GM21576 (cell line): ENCODE results near the gene DNAJB6.

Experiments
- ATAC-seq: cut with Tn5 transposase; IDR thresholded peaks from one replicate; pipeline ENCODE4 v1.9.1; 2021; ENCODE audit warnings: mild to moderate bottlenecking, moderate library complexity; ENCODE audit not compliant: unreplicated experiment

DNAJB6 gene

DNA sequence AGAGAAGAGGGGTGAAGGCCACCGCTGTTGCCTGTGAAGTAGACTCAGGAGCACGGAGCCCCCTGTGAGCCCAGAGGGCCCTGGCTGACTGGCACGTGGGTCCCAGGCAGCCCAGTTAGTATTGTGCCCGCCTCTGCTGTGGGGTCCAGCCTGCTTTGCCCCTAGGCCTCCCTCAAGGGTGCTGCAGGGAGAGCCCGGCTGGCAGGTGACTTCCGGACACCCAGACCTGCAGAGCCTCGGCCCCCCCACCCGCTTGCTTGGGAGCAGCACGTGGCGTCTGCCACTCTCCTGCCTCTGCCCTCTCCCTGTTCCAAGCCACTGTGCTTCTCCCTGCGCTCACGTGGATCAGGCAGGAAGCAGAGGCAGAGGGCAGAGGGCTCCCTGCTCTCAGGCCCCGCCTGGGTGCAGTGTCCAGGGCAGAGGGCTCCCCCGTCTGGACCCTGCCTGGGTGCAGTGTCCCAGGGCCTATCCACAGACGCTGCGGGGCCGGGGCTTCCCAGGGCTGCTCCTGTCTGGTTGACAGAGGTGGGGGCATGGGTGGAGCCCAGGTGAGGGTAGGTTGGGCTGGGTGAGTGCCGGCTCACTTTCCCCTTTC is 88.4 kb downstream of the DNAJB6 start:
- no peak for ATAC-seq

DNA sequence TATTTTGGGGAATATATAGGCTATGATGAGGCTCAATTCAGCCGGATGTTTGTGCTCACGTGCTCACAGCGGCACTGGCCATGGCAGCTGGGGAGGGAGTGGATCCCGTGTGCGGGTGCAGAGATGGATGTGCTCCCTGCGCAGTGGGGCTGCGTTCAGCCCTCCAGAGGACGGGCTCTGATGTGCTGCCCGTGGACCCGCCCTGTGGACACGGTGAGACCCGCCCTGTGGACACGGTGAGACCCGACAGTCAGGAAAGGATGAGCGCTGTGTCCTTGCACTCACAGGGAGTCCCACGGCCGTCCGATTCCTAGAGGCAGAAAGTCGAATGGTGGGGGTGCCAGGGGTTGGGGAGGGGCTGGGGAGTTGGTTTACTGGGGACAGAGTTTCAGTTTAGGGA is 89.0 kb downstream of the DNAJB6 start:
- no peak for ATAC-seq

DNA sequence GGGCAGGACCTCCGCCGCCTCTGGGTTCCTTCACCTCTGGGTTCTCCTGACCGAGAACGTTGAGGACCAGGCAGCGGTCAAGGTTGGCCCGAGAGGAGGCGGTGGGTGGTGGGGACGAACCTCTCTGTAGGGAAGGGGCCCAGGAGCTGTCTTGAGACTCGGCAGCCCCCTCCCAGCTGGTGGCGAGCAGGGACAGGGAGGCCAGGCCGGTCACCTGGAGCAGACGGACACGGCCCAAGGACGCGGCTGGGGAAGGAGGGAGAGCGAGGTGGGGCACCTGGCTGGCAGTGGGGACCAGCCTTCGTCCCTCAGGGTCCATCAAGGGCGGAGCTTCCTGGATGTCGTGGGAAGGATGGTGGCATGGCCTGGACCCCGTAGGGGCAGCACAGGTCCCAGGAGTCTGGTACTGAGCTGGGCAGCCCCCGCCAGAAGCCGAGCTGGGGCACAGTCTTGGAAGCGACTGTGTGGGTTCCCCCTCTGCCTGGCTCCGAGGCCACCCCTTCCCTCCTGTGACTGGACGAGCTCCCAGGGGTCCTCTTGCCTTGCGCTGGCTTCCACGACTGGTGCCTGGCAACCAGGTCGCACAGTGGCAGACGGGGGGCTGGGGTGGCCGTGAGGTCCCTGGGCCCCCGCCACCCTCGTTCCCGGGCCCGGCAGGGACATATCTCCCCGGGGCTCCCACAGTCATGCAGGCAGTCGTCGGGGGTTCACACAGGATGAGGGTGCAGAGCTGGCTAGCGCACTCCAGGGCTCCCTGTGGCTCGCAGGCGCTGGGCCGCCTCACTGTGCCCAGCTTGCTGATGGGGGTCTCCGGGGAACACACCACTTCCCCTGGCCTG is 89.9 kb downstream of the DNAJB6 start:
- ATAC-seq, result no peak

DNA sequence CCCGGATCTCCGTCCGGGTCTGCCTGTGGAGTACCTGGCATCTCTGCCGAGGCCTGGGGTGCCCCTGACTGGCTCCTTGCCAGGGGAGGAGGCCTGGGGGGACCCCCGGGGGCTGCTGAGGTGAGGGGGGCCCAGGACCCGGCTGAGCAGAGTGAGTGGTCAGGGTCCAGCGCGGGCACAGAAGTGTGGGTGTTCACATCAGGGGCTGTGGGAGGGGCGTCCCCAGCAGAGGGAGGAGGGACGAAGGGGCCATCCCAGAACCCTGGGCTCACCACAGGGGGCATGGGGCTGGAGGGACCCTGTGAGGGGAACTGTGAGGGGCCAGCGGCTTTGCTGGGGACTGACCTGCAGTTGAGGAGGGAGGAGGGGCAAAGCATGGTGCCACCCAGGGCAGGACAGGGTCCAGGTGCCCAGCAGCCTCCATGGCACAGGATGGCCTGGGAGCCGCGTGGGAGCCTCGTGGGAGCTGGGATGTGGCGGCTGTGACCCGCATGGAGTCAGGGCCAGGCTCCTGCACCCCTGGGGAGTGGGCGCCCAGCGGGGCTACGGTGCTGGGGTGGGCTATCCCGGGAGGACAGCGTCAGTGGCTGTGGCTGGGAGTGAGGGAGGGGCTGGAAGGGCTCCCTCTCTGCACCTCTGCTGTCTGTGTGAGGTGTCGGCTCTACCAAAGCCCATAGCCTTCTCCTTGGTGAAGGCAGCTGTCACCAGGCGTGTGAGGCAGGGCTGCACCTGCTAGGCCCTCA is 91.2 kb downstream of the DNAJB6 start:
- ATAC-seq, result no peak

DNA sequence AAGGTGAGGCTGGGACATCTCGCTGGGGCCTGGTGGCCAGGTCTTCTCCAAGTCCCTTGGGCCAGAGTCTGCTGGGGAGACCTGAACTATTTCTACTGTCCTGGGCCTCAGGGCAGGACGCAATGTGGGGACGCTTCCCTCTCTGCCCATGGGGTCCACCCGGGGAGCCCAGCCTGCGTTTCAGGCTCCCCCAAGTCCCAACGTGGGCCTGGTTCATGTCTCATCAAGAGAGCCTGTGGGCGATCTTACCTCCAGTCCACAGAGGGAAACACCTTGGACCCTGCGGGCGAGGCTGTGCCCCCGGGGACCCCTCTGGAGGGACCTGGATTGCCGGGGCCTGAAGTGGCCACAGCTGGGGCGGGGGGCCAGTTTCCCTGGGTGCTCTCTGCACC is 91.7 kb downstream of the DNAJB6 start:
- ATAC-seq, result no peak

DNA sequence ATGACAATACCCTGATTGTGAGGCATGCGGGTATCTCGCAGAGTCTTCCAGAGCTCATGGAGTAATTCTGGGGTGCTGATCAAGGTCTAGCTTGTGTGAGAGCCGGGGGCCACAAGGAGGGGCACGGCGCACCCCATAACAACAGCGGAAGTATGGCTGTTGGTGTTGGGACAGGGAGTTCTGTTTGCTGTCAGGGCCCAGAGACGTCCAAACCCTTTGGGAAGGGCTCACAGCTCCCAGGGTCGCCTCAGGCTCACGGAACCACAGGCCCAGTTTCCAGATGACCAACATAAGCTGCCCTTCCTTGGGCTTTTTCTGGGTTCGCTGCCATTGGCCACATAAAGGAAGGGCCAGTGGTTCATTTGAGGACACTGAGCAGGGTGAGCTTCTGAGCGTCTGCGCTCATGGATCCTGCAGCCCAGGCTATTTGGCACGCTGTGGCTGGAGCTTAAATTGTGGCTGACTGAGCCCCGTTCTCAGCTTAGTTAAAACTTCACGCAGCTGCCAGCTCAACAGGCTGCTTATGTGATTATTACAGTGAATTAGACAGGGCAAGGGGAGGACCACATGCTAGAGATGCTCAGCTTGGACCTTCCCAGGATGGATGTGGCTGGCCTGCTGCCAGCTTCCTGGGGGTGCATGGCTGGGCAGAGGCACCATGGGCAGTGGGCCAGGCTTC is 92.3 kb downstream of the DNAJB6 start:
- no peak for ATAC-seq

DNA sequence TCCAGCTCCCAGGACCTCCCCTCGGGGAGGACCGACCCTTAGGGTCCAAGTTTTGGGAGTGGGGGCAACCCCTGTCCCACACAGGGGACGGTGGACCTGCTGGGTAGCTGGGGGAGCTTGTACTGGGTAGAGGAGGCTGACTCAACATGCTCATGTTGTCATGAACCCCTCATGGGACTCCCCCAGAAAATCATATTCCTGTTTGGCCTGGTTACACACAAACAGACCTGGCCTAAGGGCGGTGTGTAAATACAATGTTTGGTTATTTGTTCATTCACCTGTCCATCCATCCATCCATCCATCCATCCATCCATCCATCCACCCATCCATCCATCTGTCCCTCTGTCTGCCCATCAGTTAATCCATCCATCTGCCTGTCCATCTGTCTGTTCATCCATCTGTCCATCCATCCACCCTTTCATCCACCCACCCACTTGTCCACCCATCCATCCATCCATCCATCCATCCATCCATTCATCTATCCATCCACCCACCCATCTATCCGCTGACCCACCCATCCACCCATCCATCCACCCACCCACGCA is 92.9 kb downstream of the DNAJB6 start:
- ATAC-seq, result no peak

DNA sequence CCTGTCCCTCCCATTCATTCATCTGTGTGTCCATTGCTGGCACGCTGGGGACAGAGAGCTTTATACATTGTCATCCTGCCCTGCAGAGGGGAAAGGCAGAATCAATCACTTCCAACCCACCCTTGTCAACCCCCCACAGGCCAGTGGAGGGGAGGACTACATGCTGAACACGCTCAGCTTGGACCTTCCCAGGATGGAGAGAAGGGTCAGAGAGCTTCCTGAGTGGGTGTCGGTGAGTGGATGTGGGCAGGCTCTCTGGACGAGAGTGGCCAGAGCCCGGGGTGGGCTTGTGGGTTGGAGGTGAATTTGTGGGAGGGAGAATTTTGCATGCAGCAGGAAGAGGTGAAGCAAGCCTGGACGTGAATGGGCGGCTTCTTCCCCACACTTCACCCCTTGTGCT is 93.9 kb downstream of the DNAJB6 start:
- no peak for ATAC-seq

DNA sequence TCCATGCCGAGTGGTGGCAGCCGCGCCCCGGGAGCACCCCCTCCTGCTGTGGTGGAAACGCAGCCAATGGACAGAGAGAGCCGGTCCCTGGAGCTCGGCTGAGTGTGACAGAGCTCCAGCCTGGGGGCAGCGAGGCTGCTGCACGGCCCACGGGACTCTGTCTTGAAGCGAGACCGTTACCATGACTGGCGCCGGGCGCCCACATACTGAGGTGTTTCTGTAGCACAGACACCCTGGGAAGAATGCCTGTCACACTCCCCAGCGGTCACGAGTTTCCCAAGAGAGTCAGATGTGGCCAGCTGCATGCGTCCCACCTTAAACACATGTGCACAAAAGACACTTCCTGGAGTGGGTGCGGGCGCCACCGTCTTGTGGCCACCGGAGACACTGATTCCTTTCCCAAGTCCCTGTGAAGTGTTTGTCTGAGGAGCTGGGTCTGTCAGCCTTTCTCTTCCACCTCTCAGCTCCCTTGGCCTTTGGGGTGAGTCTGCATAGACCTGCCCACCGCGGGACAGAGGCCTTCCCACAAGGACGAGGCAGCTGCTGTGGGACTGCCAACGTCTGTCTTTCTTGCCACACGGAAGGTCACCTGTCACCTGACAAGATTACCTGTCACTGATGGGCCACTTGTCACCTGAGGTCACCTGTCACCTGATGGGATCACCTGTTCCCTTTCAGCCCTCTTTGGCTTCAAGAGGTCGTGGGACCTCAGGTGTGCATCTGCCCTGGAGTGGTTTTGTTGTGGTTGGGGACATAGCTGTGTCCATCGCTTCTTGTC is 94.6 kb downstream of the DNAJB6 start:
- no peak for ATAC-seq

DNA sequence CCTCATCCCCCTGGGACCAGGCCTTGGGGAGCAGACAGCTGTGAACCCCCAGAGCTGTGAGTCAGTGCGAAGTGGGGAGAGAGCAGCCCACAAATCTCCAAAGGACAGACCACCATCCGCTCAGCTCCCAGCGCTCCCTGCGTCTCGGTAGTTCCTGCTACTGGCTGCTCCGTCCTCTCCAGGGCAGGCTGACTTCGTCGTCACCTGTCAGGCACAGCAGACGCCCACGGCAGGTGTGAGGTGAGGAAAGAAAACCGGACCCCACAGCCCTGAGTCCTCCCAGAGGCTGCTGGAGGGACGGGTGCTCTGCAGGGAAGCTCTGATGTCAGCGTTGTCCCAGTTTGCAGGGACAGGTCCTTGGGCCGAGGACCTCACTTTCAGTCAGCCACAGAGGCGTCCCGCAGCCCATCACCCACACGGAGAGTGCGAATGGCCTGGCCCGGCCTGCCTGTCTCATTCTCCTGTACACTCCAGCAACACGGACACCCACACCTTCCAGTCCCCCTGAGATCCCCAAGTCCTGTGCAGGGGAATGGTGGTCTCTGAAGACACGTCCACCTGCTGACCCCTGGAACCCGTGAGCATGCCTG is 95.2 kb downstream of the DNAJB6 start:
- ATAC-seq, result no peak

DNA sequence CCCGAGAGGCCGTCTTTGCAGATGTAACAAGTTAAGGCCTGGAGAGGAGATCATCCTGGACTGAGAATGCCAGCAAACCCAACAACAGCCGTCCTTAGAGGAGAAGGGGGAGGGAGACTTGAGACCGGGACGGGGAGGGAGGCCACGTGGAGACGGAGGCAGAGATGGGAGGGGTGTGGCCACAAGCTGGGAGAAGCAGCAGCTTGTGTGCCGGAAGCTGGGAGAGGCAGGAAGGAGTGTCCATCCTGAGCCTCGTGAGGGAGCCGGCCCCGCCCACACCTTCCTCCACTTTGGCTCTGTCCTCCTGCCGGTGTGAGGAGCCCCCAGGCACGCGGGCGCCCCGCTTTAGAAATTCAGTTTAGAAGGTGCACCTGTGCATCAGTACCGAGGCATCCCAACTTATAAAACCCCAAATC is 95.7 kb downstream of the DNAJB6 start:
- no peak for ATAC-seq

DNA sequence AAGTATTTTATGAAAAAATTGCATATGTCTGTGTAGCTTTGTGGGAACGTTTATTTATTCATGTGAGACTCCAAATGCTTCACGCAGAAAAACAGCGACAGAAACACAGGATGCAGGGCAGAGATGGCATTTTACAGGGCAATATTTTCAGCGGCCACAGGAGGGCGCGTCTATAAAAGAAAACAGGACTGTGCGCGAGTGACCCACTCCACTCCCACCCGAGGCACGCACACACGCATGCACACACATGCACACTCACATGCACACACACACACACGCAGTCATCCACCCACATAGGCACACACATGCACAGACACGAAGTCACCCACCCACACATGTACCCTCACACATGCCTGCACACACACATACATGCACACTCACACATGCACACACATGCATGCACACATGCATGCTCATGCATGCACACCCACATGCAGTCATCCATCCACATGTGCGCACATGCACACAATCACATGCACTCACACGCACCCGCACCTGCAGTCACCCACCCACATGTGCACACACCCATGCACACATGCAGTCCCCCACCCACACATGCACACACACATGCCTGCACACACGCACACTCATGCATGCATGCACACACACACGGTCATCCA is 96.3 kb downstream of the DNAJB6 start:
- ATAC-seq, result no peak

DNA sequence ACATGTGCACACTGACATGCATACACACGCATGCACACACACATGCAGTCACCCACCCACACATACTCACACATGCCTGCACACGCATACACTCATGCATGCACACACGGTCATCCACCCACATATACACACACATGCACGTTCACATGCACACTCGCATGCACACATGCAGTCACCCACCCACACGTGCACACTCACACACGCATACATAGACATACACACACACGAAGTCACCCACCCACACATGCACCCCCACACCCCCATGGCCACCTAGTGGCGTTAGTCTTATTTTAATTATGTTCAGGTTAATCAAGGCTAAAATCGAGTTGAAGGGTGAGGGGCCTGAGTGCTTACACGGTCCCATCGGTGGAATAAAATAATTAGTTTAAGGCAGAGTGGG is 96.8 kb downstream of the DNAJB6 start:
- no peak for ATAC-seq

DNA sequence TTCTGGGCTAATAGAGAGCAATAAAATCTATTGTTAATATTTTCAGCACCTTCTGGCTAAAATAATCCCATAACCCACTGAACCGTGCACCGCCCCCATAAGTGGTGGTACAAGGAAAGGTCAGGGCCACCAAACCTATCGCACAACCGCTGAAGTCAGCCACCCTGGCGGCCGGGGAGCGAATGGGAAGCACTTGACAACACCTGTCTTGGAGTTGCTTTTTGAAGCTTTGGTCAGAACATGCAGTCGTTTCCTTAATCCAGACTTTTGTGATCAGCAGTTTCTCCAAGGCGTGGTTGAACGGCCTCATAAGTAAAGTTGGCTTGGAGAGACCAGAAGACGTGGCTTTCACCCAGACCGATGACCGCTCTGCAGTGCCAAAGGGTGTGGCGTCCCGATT is 97.4 kb downstream of the DNAJB6 start:
- no peak for ATAC-seq

DNA sequence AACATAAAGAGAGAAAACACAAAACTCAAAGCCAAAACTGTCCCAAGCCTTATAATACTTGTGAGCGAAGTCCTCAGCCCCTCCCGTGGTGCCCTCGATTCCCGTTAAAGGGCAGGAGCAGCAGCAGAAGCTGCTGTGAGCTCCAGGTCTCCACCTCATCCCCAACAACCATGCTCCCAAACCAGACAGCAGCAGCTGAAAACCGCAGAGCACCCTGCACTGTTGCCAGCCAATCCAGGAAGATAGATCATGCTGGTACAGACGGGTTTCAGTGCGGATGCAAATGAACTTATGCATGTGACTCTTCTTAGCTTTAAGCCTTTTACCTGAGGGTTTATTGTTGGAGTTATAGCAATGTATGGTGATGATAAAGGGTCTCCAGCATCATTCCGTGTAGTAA is 97.9 kb downstream of the DNAJB6 start:
- ATAC-seq, result no peak

DNA sequence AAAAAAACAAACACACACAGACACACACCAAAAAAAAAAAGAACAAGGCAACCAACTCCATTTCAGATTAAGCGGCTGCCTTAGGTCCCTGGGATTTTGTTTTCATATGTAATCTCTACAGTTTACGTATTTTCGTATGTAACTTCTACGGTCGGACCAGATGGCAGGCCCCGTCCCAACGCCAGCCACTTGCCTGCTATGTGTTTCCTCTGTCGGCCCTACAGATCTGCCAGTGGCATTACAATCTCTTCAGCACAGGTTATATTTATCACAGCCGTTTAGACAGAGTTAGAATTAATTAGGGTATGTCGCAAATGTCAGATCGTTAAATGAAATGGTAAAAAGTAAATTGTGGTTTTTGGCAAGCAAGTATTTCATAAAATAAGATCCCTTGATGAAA is 99.3 kb downstream of the DNAJB6 start:
- no peak for ATAC-seq

DNA sequence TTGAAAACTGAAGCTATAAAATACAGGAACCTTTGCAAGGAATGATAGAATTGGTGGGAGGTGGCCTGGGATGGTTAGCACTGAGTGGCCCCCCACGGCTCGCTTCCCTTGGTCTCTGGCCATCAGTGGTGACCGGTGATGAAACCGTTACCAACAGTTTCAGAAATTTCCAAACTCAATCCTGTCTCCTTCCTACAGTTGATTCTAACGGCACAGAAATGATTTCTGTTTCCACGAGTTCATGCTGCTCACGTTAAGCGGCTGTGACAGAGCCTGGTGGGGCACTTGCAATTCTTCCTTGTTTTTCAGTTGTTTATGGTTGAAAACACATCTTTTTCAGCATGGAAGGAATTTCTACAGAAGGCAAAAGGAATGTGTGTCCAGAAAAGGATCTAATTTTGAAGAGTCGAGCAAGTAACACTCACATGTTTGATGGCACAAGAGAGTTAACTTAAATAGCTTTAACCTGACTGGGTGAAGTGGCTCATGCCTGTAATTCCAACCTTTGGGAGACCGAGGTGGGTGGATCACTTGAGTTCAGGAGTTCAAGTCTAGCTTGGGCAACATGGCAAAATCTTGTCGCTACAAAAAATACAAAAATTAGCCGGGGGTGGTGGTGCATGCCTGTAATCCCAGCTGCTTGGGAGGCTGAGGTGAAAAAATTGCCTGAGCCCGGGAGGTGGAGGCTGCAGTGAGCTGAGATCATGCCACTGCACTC is 100.1 kb downstream of the DNAJB6 start:
- no peak for ATAC-seq

DNA sequence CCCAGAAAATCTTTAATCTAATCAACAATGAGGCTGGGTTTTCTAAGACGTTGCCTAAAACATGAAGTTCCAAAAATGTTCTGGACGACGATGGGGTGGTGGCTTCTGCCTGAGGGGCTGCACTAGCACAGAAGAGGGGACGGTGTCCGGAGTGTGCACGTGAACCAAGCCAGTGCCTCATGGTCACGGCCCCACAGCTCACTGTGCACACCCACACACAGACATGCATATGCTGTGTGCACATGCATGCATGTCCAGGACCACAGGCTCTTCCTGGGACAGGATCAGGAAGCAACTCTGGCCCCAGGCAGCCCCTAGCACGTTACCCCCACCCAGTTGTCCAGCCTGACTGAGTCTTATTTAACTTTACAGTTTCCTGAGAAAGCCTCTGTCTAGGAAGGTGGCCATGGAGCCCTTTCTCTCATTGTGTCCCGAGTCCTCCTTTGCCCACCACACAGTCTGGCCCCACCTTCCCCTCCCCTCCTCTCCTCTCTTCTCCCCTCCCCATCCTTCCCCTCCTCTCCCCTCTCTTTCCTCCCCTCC is 100.8 kb downstream of the DNAJB6 start:
- ATAC-seq, result no peak
